Measurements from ENCODE around the gene COL16A1.
"Not testable (repeated sequence)": the region's sequence is repeated elsewhere in the genome, so short reads cannot be mapped to it uniquely, and the experiment has no call there.

COL16A1 gene

DNA sequence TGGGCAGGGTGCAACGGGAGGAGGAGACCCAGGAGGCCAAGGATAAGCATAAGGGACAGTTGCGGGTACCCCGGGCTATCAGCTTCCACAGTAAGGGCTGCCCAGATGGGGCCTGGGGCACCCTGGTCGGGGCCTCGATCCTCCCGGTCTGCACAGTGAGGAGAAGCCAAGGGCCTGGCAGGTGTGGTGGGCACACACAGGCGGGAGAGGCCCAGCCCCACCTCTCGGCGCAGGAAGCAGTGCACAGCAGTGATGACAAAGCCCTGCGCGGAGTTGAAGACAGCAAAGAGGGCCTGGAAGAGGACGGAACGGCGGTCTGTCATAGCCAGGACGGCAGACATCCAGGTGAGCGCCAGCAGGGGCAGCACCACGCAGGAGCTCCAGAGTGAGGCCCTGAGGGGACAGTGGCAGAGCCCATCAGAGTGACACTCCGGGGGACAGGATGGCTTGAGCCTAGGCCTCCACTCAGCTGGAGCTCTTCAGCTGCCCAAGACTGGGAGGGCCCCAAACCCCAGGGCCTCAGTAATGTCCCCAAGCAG is 29.0 kb upstream of the COL16A1 start:
- no peak for DNase-seq (ENCODE audit: low spot score)

DNA sequence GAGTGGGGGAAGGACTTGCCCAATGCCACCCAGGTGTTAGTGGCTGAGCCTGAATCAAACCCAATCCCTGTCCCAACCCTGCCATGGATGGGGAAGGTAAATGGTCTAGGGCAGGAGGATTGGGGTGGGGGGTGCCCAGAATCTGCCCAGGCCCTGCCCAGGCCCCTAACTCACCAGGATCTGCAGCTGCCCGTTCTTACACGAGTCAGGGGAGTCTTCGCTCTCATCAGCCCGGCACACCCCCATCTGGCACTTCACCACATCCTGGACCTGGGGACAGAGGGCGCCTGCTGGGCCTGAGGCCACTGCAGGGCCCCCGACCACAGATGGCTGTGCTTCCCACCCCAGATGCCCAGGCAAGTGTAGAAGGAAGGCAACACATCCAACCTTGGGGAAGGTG is 28.5 kb upstream of the COL16A1 start:
- DNase-seq (ENCODE audit: low spot score): no peak

- DNase-seq (ENCODE audit: low spot score): no peak
Measured at GRCh38 chr1:31731049-31731565, 27.3 kb upstream of the COL16A1 start.

- DNase-seq (ENCODE audit: low spot score): no peak
Measured at GRCh38 chr1:31730336-31731048, 26.7 kb upstream of the COL16A1 start.

GRCh38 chr1:31727849-31728248 is 24.0 kb upstream of the COL16A1 start:
- DNase-seq (ENCODE audit: low spot score): no peak

DNA sequence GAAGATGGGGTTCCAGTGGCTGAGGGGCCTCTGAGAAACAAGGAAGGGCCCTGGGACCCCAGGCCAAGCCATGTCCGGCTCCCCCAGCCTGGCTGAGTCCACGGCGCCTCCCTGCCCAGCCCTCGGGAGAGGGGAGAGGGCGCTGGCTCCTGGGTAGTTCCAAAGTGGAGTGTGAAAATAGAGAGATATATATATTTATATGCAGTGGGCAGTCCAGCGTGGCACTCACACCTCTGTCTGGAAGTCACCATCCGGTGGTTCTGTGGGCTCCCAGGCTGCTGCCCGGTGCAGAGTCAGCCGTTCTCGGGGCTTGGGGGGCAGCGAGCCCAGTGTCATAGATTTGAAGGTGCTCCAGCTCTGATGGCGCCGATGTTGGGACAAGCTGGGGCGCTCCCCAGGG is 23.4 kb upstream of the COL16A1 start:
- no peak for DNase-seq (ENCODE audit: low spot score)

DNA sequence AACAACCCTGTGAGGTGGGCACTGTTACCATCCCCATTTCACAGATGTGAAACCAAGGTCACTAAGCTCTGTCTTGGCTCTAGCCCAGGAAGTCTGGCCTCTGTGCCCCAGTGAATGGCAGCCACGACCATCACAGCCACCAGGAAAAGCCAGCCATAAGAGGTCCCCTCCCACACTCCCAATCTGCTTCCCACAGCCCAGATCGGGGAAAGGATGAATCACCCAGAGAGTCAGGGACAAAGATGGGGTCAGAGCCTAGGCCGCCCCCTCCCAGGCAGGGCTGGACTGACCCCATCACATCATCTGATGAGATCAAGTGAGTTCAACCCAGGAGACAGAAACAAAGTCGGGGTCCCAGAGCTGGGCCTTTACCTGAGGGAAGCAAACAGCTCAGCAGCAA is 22.9 kb upstream of the COL16A1 start:
- no peak for DNase-seq (ENCODE audit: low spot score)

- DNase-seq (ENCODE audit: low spot score): no peak
Measured at GRCh38 chr1:31725777-31726535, 22.1 kb upstream of the COL16A1 start.

GRCh38 chr1:31725134-31725533 is 21.3 kb upstream of the COL16A1 start:
- no peak for DNase-seq (ENCODE audit: low spot score)

DNA sequence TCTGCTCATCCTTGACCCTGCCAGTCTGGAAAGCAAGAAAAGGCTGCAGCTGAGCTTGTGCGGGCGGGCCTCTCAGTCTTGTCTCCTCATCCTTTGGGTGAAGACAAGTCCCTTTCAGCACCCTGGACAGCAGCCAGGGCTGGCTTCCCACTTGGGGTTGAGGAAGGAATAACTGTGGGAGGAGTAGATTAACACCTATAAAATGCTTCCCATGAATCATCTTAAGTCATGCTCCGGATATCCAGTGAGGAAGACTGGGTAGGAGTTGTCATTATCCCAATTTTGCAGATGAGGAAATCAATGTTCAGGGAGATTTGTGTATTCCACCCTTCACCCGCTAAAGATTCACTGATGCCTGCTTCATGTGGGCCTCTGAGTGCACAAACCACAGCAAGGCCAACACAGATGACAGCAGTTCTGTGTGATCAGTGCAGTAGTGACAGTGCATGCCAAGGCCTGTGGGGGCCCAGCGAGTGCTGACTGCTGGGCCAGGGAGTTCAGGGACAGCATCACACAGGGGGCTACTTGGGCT is 20.1 kb upstream of the COL16A1 start:
- DNase-seq (ENCODE audit: low spot score): peak; percentile 41

GRCh38 chr1:31718327-31718897 is 14.6 kb upstream of the COL16A1 start:
- no peak for DNase-seq (ENCODE audit: low spot score)

DNA sequence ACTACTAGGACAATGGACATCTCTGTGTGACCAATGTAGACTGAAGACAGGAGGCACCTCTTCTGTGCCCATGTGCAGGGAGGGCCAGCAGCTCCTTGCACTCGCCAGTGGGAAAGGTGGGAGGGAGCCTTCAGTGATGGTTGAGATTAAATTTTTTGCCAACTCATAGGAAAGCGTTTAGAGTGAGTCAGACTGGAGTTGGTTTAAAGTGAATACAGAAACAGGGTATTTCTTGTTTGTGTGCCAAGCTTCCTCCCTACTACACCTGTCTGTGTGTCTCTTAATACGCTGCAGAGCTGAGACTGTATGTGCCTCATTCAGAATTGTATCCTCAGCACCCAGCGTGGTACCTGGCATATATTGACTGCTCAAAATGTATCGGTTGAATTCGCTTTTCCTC is 13.5 kb upstream of the COL16A1 start:
- no peak for DNase-seq (ENCODE audit: low spot score)

DNA sequence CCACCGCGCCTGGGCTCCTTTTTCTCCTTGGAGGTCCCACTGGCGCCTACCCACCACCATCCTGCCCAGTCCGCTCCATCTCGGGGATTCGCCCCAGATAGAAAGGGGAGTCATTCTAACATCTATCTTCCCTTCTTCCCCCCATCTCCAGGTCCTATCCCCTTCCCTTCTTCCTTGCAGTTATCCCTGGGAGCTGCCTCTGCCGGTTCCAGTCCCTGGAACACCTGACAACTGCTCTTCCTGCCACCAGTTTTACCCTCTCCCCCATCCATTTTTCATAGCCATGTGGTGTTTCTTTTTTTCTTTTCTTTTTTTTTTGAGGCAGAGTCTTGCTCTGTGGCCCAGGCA is 12.0 kb upstream of the COL16A1 start:
- no peak for DNase-seq (ENCODE audit: low spot score)

DNA sequence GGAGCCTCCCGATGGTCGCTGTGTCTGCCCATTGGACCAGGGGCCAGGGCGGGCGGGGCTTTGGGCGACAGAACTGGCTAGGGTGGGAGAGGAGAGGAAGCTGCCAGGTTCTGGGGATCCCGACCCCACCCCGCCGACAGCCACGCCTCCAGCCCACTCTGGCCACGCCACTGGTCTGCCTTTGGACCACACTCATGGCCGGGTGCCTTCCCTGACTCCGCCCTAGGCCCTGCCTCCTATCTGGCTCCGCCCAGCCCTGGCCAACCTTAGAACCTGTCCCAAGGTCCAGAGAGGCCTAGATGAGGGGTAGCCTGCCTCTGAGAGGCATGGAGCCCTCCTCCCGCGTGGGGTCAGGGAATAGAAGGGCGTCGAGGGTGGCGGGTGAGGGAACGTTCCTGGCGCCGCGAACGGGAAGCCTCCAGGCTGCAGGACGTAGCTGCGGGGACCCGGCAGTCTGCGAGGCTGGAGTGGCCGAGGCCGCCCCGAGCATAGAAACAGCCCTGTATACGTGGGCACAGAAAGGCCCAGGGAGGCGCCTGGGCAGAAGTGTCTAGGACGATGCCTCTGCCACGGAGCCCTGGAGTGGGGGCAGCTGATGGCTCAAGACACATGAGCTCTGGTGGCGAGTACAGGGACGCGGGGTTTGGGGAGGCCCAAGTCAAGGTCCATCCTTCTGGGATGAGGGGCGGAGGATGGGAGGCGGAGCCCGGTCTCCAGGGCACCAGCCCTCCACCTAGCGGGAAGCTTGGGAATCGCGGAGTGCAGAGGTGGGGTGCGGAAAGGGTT is 11.5 kb upstream of the COL16A1 start:
- peak; percentile 91 for DNase-seq (ENCODE audit: low spot score)

- DNase-seq (ENCODE audit: low spot score): peak; percentile 65
Measured at GRCh38 chr1:31714442-31715086, 10.7 kb upstream of the COL16A1 start.

DNA sequence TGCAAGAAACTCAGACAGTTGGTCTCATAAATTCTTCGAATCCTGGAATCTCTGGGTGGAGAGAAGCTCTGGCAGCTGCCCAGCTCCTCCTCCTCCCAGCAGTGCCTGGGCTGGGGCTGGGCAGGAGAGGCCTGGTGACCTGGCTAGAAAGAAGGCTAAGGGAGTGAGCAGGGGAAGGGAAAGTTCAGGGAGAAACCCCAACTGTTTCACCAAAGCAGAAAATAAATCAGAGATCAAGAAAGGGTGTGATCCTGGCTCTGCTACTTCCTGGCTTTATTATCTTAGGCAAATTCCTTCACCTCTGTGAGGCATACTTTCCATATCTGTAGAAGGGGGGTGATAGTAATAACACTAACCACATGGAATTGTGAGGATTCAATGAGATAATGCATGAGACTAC is 8.8 kb upstream of the COL16A1 start:
- DNase-seq (ENCODE audit: low spot score): peak; percentile 60

DNA sequence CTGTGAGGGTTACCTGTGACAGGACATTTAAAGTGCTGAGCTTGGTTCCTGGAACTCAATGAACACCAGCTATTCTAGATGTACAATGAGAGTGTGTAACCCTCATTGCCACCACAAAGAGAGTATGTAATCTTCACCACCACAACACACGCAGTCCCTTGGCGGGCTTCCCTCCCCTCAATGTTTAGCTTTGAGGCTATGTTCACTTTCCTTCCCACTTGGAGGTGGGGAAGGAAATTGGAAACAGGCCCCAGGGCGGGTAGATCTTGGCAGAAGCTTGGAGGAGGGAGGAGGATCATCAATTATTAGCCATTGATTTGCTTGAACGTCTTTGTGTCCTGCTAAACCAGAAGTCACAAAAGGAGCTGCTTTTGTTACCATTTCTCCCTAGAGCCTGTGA is 8.3 kb upstream of the COL16A1 start:
- DNase-seq (ENCODE audit: low spot score): no peak

DNA sequence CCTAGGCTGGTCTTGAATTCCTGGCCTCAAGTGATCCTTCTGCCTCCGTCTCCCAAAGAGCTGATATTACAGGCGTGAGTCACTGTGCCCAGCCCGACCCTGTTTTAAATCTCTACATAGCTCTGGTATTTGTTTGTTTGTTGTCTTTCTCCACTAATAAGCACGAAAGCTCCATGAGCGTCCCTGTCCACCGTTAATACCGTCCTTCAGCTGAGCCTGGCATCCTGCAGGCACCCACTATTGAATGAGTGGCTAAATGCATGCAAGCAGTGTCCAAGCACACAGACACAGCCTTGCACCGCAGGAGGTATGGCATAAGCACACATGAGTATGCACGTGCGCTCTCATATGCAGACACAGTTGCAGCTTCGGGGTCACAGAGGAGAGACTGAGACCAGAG is 4.5 kb upstream of the COL16A1 start:
- peak; percentile 19 for DNase-seq (ENCODE audit: low spot score)

DNA sequence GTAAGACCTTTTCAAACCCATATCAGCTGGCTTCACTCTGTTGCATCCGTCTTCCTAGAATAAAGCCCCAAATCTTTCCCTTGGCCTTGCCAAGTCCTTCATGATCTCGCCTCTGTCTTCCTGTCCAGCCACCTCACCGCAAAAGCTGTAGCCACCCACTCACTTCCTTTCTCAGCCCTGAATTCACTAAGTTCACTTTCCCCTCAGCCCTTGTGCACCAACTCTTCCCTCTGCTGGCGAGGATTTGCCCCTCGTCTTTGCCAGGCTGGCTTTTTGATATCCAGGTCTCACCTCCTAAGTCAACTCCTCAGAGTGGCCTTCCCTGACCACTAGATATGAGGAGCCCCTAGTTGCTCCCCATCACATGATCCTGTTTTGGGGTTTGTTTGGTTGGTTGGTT is 3.9 kb upstream of the COL16A1 start:
- peak; percentile 75 for DNase-seq (ENCODE audit: low spot score)

- DNase-seq (ENCODE audit: low spot score): not testable (repeated sequence)
Measured at GRCh38 chr1:31707059-31707600, 3.3 kb upstream of the COL16A1 start.

Measured in SW480 (cell line).